Measurements from ENCODE around the gene LRRN3. TPM values are rescaled to one million over a fixed set of nuclear protein-coding genes. Genes with fewer than 3 reads are reported as not detected.

LRRN3 gene
- total and polyA plus RNA-seq, 8 donors, result 3.3 to 75.1 (median 49.3) TPM

DNA sequence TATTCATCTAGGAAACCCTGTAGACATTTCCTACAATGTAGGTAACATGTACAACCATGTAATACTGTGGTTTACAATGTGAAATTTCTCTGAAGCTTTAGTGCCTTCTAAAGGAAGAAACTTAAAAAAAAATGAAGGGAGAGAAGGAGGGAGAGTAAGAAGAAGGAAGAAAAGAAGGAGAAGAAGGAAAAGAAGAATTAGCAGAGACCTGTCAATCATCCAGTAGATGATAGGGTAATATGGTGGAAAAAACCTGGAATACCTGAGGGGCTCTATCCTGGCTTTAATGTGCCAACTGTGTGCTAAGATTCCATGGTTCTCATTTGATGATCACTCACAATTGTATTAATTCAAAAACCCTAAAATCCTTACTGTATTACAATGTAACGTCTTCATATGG, 2.6 kb upstream of the LRRN3 start:
- ATAC-seq (no peak), DNase-seq (no peak)
- H3K9me3 ChIP-seq, result no peaks in the 10 kb centered on the region
- no peaks in the 10 kb centered on the region for H3K36me3 ChIP-seq
- H3K27me3 ChIP-seq, result no peaks in the 10 kb centered on the region
- TF ChIP-seq, protein P1, sequence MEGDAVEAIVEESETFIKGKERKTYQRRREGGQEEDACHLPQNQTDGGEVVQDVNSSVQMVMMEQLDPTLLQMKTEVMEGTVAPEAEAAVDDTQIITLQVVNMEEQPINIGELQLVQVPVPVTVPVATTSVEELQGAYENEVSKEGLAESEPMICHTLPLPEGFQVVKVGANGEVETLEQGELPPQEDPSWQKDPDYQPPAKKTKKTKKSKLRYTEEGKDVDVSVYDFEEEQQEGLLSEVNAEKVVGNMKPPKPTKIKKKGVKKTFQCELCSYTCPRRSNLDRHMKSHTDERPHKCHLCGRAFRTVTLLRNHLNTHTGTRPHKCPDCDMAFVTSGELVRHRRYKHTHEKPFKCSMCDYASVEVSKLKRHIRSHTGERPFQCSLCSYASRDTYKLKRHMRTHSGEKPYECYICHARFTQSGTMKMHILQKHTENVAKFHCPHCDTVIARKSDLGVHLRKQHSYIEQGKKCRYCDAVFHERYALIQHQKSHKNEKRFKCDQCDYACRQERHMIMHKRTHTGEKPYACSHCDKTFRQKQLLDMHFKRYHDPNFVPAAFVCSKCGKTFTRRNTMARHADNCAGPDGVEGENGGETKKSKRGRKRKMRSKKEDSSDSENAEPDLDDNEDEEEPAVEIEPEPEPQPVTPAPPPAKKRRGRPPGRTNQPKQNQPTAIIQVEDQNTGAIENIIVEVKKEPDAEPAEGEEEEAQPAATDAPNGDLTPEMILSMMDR (IDR thresholded peaks at IDR 0.05), result no peak
- no peak overlapping the region for H3K4me3 ChIP-seq
- H3K4me1 ChIP-seq, result peaks cover 0 to 3% of the 10 kb centered on the region in 2 donors
- no peak overlapping the region for H3K27ac ChIP-seq
- intact Hi-C loops (cut with DNase I), result no loop called here

DNA sequence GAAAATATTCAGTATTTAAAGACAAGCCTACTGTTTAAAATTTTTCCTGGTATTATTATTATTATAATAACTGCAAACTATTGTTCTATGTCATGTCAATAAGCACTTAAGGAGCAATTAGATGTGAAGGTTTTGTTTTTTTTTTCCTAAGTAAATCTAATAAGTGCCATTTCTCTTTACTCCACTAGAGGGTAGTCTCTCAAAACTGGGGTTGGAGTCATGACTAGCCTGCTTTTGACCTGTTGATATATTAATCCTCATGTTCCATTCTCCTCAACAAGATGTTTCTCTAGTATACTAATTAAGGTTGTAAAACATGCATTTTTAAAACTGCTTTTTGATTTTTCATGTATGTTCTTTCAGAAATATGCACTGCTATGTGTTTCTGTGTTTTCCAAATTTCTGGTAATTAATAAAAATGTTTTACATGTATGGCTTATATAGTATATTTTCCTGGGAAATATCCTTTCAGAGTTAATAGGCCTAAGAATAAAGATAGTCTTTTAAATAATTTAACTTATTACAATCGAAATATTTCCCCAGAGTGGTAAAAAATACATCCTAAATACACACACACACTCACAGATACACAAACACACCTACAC, 1.0 kb upstream of the LRRN3 start:
- Histone ChIP-seq H3K4me1 (no peaks in the 10 kb centered on the region), H3K9me3 (no peaks in the 10 kb centered on the region), H3K27ac (no peak overlapping the region), H3K36me3 (no peaks in the 10 kb centered on the region), H3K4me3 (no peak overlapping the region), H3K27me3 (no peaks in the 10 kb centered on the region)
- DNase-seq (peak in 1 of 4 donors; percentile 48), ATAC-seq (peak; percentile 80)
- intact Hi-C loops (cut with DNase I), result no loop called here
- TF ChIP-seq, protein P1 (IDR thresholded peaks at IDR 0.05), result peak; percentile 62 to 66

DNA sequence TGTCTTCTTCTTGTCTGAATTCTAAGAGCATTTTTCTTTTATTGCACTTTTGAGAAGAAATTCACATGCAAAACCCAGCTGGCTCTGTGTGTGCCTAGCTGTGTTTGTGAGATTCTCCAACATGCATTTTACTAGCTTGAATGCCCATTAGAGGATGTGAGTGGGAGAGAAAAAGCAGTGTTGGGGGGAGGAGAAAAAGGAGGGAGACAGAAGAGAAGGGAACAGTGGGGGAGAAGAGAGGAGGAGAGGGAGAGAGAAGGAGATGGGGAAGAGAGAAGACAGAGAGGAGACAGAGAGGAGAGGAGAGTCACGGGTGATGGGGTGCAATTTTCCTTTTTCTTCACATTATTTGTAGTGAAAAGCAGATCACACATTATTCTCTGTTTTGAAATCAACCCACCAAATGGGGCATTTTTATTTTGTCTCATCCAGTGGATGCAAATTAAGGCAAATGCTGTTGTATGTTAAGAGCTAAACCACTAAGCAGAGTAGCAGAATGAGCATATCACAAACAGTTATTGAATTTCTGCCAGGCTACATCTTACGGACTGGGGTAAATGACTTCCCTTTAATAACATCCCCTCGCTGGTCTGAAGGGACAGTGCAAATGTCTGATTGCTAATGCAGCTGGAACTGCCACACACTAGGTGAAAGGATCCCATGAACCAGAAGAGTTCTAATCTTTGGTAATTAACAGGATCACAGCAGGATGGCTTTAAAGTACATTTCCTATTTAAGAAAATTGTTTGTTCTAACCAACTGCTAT, 849 bp downstream of the LRRN3 start:
- ATAC-seq (no peak), DNase-seq (peak in 1 of 4 donors; percentile 51)
- Histone ChIP-seq H3K4me1 (no peaks in the 10 kb centered on the region), H3K4me3 (peak overlapping the region in 1 of 2 donors; percentile 25), H3K36me3 (no peaks in the 10 kb centered on the region), H3K27me3 (no peaks in the 10 kb centered on the region), H3K9me3 (no peaks in the 10 kb centered on the region), H3K27ac (peak overlapping the region; percentile 6 to 8)
- intact Hi-C loops (cut with DNase I), result no loop called here
- TF ChIP-seq, protein P1 (IDR thresholded peaks at IDR 0.05), result no peak

DNA sequence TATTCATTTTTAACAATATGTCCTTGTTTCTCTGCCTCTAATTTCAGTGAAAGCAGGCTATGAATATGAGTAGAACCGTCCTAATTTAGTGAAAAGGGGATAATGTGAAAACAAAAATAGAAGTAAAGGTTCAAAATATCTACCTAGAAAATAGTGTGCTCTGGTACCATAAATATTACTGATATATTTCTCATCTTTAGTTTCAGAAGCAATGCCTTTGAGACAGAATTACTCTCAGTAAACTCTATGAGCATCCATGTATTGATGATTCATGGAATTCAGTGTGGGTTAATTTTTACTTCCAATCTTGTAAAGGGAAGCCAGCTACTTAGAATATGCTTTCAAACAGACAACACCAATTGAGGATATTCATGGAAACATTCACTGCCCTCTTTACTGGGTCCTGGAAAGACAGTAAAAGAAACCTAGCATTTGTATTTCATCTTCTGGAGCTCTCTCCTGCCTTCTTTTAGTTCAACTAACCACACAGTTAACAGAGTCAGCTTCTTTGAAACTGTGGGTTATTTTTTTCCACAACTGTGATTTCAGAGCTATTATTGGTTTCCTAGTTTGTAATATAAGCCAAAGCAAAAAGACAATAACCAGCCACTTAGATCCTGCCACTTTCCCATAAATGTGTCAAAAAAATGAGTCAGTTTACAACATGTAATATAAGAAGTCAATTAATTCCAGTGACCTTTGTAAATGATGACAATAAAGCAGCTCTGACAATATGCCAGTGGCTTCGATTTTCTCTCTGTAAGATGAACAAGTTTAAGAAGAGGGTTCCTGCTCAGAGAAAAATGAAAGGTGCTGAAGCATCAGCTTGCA, 1.7 kb downstream of the LRRN3 start:
- ATAC-seq (no peak), DNase-seq (no peak)
- Histone ChIP-seq H3K9me3 (no peaks in the 10 kb centered on the region), H3K27me3 (no peaks in the 10 kb centered on the region), H3K4me3 (peak overlapping the region in 1 of 2 donors; percentile 25), H3K4me1 (no peaks in the 10 kb centered on the region), H3K27ac (peak overlapping the region in 1 of 2 donors; percentile 8), H3K36me3 (no peaks in the 10 kb centered on the region)
- intact Hi-C loops (cut with DNase I), result no loop called here
- TF ChIP-seq, protein P1 (IDR thresholded peaks at IDR 0.05), result no peak

DNA sequence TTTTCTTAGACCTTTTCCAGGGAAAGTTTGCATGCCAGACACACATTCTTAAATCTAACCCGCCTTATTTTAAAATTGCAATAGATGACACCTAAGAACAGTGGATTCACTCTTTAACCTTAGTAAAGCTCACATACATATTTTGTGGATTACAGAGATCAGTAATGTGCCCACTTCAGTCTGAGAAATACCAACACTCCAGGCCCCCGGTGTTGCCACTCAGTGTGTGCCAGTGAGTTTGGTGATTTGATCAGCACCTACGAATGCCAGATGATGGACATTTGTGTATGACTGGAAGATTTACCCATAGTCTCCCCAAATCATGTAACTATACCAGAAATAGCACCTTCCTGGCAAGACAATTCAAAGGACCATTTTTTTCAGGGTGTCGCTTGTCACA, 2.6 kb downstream of the LRRN3 start:
- no peak overlapping the region for H3K27ac ChIP-seq
- no peaks in the 10 kb centered on the region for H3K9me3 ChIP-seq
- intact Hi-C loops (cut with DNase I), result no loop called here
- no peaks in the 10 kb centered on the region for H3K4me1 ChIP-seq
- DNase-seq (no peak), ATAC-seq (no peak)
- TF ChIP-seq, protein P1 (IDR thresholded peaks at IDR 0.05), result no peak
- H3K4me3 ChIP-seq, result peak overlapping the region in 1 of 2 donors; percentile 6
- no peaks in the 10 kb centered on the region for H3K27me3 ChIP-seq
- H3K36me3 ChIP-seq, result no peaks in the 10 kb centered on the region

Measured in left lung (tissue), 10 donors.